NCI-H1694 (cell line): ENCODE data around the gene PM20D1.
"Not testable (repeated sequence)": the region's sequence is repeated elsewhere in the genome, so short reads cannot be mapped to it uniquely, and the experiment has no call there.

ENCODE experiments used
- DNase-seq: peaks from one replicate; lab custom pipeline; 2025; lab: John Stamatoyannopoulos, UW

Gene PM20D1

DNA sequence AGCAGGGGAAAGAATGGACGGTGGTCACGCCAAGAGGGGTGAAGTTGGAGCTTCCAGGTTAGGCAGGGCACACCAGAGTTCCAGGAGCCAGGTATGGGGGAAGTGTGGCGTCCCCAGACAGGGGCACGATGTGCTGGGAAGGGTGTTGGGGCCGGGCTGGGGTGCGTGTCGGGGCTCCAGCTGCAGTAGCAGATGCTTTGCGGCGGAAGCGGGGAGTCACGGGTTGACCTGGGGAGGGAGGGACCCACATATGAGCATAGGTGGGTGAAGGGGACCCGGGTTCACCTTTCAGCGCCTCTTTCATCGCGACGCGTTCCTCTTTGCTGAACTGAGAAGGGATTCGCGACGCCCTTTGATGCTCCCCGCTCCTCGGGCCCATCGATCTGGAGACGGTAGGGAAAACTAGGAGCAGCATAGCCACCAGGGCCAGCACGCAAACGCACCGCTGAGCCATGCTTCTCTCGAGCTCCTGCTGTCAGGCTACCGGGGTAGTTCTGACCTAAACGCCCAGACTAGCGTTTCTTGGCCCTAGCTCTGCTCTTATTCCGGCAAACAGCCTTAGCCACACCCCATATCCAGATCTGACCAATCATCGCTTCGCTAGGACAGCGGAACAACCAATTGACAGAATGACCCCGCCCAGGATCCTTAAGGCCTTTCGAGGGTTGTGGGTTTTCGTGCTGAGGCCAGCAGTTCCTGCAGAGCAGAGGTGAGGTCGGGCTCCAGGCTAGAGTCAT, at the start of gene PM20D1:
Gene PM20D1 (minus strand): TSS at position 514 of the 737 bp plus-strand sequence. CDS start 60 bp downstream, at position 454.
- no peak for DNase-seq

- DNase-seq, result no peak
Observed at GRCh38 chr1:205896351-205896750, 46.4 kb upstream of the PM20D1 start.

GRCh38 chr1:205894119-205894518, 44.2 kb upstream of the PM20D1 start:
- DNase-seq, result not testable (repeated sequence)

- not testable (repeated sequence) for DNase-seq
Observed at GRCh38 chr1:205892175-205892574, 42.2 kb upstream of the PM20D1 start.

DNA sequence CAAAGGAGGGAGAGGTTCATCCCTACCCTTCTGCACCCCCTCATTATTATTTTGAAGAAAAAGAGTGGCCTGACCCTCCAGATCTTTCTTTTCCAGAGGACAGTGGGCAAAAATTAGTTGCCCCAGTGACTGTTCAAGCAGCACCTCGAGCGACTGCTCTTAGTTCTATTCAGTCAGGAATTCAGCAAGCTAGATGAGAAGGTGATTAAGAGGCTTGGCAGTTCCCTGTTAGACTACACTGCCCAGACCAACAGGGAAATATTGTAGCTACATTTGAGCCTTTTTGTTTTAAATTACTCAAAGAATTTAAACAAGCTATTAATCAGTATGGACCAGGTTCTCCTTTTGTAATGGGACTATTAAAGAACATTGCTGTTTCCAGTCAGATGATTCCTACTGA, 41.5 kb upstream of the PM20D1 start:
- DNase-seq, result not testable (repeated sequence)

- not testable (repeated sequence) for DNase-seq
Observed at GRCh38 chr1:205890631-205891030, 40.7 kb upstream of the PM20D1 start.

GRCh38 chr1:205889706-205890105, 39.8 kb upstream of the PM20D1 start:
- not testable (repeated sequence) for DNase-seq

DNA sequence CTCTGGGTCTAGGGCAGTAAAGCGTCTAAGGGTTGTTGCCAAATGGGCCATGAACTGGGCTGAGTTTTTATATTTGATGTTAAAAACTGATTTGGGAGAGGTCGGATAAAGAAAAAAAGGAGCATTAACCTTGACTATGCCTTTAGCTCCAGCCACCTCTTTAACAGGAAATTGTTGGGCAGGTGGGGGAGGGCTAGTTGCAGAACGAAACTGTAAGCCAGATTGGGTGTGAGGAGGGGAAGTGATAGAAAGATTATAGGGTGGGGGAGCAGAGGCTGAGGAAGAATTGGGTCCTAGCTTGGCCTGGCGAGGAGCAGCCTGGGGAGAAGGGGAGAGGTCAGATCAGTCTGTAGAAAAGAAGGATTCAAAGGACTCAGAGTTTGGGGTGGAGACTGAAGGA, 39.1 kb upstream of the PM20D1 start:
- DNase-seq, result not testable (repeated sequence)

GRCh38 chr1:205883792-205884191, 33.9 kb upstream of the PM20D1 start:
- DNase-seq, result no peak

DNA sequence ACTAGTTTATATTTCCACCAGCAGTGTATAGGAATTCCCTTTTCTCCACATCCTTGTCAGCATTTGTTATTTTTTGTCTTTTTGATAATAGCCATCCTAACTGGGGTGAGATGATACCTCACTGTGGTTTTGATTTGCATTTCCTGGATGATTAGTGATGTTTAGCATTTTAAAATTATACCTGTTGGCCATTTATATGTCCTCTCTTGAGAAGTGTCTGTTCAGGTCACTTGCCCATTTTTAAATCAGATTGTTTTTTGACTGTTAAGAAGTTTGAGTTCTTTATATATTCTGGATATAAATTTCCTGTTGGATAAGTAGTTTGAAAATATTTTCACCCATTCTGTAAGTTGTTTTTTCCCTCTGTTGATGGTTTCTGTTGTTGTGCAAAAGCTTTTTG, 31.0 kb upstream of the PM20D1 start:
- DNase-seq, result no peak

DNA sequence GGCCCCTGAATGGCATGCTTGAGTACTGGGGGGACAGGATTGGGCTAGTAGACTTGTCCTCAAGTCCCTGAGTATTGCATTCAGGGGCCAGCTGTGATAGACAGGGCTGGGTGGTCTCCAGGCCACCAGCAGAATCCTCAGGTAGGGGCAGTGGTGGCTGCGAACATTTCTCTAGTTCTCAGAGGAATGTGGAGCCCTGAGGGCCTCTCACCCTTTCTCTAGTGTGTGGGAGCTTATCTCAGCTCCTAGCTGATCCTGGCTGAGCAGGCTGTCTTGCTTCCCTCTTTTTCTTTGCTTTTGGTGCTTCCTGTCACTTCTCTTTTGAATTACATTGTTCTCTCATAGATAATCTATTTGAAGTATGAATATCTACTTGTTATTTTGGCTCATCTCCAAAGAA, 30.0 kb upstream of the PM20D1 start:
- DNase-seq, result no peak

GRCh38 chr1:205878026-205878425, 28.1 kb upstream of the PM20D1 start:
- no peak for DNase-seq

GRCh38 chr1:205873148-205873547, 23.2 kb upstream of the PM20D1 start:
- not testable (repeated sequence) for DNase-seq

GRCh38 chr1:205870236-205870635, 20.3 kb upstream of the PM20D1 start:
- no peak for DNase-seq

DNA sequence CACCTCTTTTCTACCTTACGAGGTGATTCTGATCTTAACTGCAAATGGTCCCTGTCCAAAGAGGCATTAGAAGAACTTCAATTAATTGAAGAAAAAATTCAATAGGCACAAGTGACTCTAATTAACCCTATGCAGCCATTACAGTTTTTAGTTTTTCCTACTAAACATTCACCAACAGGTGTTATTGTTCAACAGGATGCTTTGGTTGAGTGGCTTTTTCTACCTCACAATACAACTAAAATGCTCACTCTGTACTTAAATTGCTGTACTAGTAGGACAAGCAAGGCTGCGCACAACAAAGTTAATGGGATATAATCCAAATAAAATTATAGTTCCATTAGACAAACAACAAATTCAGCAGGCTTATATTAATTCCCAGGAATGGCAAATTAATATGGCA, 11.6 kb upstream of the PM20D1 start:
- no peak for DNase-seq

- DNase-seq, result no peak
Observed at GRCh38 chr1:205858141-205858961, 8.4 kb upstream of the PM20D1 start.

DNA sequence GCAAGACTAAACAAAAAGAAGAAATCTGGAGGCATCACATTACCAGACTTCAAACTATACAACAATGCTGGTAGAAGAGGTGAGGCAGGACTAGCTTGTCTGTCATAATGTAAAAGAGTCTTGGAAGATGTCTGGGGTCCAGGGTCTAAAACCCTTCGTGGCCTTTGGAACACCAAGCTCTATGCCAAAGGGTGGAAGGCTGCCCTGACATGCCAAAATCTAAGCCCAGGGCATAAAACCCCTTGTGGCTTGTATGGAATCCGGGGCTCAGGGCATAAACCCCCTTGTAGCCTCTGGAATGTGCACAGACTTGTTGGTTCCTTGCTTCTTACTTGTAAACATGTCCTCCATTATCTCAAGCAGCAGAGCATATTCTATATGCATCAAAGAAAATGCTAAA, 7.6 kb upstream of the PM20D1 start:
- not testable (repeated sequence) for DNase-seq

DNA sequence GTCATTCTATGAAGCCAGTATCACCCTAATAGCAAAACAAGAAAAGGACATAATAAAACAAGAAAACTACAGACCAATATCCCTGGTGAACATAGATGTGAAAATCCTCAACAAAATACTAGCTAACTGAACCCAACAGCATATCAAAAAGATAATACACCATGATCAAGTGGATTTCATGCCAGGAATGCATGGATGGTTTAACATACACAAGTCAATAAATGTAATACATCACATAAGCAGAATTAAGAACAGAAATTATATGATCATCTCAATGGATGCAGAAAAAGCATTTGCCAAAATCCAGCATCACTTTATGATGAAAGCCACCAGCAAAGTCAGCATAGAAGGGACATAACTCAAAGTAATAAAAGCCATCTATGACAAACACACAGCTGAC, 6.5 kb upstream of the PM20D1 start:
- DNase-seq, result no peak

- DNase-seq, result no peak
Observed at GRCh38 chr1:205852969-205853368, 3.0 kb upstream of the PM20D1 start.

DNA sequence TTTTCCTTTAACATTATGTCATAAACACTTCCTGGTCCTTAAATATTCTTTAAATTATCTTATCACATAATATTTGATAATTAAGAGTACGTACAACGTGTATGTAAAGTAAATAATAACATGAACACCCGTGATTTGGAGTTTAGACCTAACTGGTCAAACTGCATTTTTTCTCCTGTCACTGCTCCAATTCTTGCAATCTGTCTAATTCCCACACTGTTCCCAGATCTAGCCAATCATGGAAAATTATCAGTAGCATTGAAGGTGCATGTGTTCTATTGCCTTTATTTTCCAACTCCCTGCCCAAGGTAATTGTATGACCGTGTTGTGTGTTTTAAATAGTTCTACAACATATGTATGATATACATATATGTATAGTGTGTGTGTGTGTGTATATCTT, 2.1 kb upstream of the PM20D1 start:
- no peak for DNase-seq

DNA sequence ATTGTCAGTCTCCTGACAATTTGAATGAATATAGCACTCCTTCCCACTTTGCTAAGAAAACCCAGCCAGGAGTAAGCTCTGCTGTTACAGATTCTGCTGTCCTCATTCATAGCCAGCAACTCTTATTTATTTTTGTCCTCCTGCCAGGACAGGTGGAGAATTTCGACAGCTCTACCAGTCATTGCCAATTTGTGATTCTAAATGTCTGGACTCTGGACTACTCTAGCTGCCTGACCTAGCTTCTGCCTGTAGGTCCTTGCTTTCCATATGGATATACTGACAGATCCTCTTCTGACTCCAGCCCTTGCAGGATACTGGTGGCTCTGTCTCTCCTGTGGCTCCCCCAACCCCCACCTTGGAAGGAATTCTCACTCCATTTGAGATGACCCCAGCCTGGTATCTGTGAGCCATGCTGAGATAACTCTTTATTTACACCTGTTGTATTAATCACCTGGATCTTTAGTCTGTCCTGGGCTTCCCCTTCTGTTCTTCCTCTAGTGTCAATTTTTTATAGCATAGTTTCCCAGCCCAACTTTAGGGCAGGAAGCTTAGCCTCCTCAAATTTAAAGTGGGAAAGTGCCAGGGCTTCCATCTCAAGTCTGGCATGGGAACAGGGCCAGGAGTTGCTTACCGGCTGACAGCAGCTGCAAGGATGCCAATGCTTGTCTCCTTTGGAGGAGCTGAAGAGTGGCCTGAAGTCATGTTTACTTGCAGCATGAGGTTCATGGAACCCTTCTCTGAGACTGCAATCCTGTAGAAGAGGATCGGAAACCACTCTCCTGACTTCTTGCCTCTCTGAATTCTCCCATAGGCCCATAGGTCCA, 6.7 kb downstream of the PM20D1 start:
- DNase-seq, result no peak

- no peak for DNase-seq
Observed at GRCh38 chr1:205842229-205842628, 7.7 kb downstream of the PM20D1 start.
